HCT116 (cell line): ENCODE results near the gene COA3. TPM values are rescaled to one million over a fixed set of nuclear protein-coding genes. Genes with fewer than 3 reads are reported as not detected.

ENCODE experiments used
- ATAC-seq: fragments of 200-7000 bp; cut with Tn5 transposase; 2 replicates; pipeline ENCODE4 v1.9.1; 2020; ENCODE audit warnings: mild to moderate bottlenecking, moderate library complexity
- BruUV-seq: library from RNA; stranded (reverse); fragments of 400-500 nt; replicated peaks from 2 replicates; lab custom pipeline; 2021; lab: Mats Ljungman, UMichigan
- CTCF ChIA-PET: fragments of 300-600 bp; sonication (Branson Sonifier 250); formaldehyde crosslinking; loops from one replicate; lab custom pipeline; 2021; ENCODE audit warnings: antibody characterized with exemption; lab: Charles Lee
- POLR2A ChIA-PET: fragments of 300-600, 350-600 bp; sonication (Branson Sonifier 250); formaldehyde crosslinking; loops from one replicate; lab custom pipeline; 2021; ENCODE audit warnings: antibody characterized with exemption; lab: Charles Lee
- RAD21 ChIA-PET, 2 experiments: fragments of 300-600 bp; sonication (Branson Sonifier 250); formaldehyde crosslinking; loops; one replicate each; lab custom pipeline; 2023; ENCODE audit warnings: low total read pairs in 2 of 2; ENCODE audit not compliant: uncharacterized antibody in 2 of 2, unreplicated experiment in 2 of 2, low non-redundant PET in 1 of 2; lab: Charles Lee
- DNase-seq: peaks from one replicate; pipeline ENCODE4 v3.0.0-alpha.2; 2010; ENCODE audit warnings: low read depth, low spot score
- H2AFZ ChIP-seq: fragments of 200-600 bp; shearing (Covaris generic), sonication (generic); 2 replicates; pipeline ENCODE4 v1.6.1; 2017; ENCODE audit warnings: low read depth, mixed run types, mixed read lengths, antibody characterized with exemption, low read length; ENCODE audit not compliant: poor library complexity, severe bottlenecking
- H3K27ac ChIP-seq: 2 replicates; pipeline ENCODE4 v1.5.1; 2012; ENCODE audit warnings: low read depth, low read length
- H3K27me3 ChIP-seq: fragments of 200-600 bp; sonication (generic); 2 replicates; pipeline ENCODE4 v1.6.1; 2016; ENCODE audit warnings: mixed run types, low read length, mixed read lengths; ENCODE audit not compliant: insufficient read depth
- H3K36me3 ChIP-seq, 2 experiments: fragments of 200-500 bp in 1 of 2; fragments of 200-600 bp in 1 of 2; sonication (Bioruptor generic) in 1 of 2; sonication (generic) in 1 of 2; 2 replicates each; pipeline versions ENCODE4 v1.5.1 to v1.6.1; 2014 to 2016; ENCODE audit warnings: low read length in 2 of 2, inconsistent platforms in 1 of 2, mixed read lengths in 1 of 2, mixed run types in 1 of 2; ENCODE audit not compliant: insufficient read depth in 2 of 2, control insufficient read depth in 1 of 2
- H3K4me1 ChIP-seq, 2 experiments: fragments of 200-600 bp in 1 of 2; sonication (generic) in 1 of 2; 2 replicates each; pipeline versions ENCODE4 v1.5.1 to v1.6.1; 2012 to 2017; ENCODE audit warnings: low read length in 2 of 2, inconsistent platforms in 1 of 2, mild to moderate bottlenecking in 1 of 2, mixed read lengths in 1 of 2, mixed run types in 1 of 2, moderate library complexity in 1 of 2; ENCODE audit not compliant: insufficient read depth in 2 of 2, control insufficient read depth in 1 of 2
- H3K4me2 ChIP-seq: fragments of 200-600 bp; sonication (generic); 2 replicates; pipeline ENCODE4 v1.6.1; 2017; ENCODE audit warnings: mixed run types, low read length, mixed read lengths
- H3K4me3 ChIP-seq, 2 experiments: fragments of 200-600 bp in 1 of 2; sonication (generic) in 1 of 2; replicated peaks in 1 of 2; 2 replicates each; pipeline ENCODE4 v1.5.1; 2011 to 2016; ENCODE audit warnings: low read length in 2 of 2, control low read depth in 1 of 2, low read depth in 1 of 2, mild to moderate bottlenecking in 1 of 2, mixed read lengths in 1 of 2, mixed run types in 1 of 2
- H3K79me2 ChIP-seq: fragments of 200-600 bp; sonication (generic); 2 replicates; pipeline ENCODE4 v1.6.1; 2017; ENCODE audit warnings: mild to moderate bottlenecking, mixed run types, low read length, moderate library complexity, mixed read lengths; ENCODE audit not compliant: insufficient read depth
- H3K9ac ChIP-seq: fragments of 200-600 bp; sonication (generic); 2 replicates; pipeline ENCODE4 v1.6.1; 2016; ENCODE audit warnings: low read length, mixed read lengths
- H3K9me2 ChIP-seq: fragments of 200-600 bp; sonication (generic), shearing (Covaris generic); 2 replicates; pipeline ENCODE4 v1.6.1; 2017; ENCODE audit warnings: mixed run types, mild to moderate bottlenecking, moderate library complexity; ENCODE audit not compliant: insufficient read depth
- H3K9me3 ChIP-seq, 2 experiments: fragments of 200-500 bp in 1 of 2; fragments of 200-600 bp in 1 of 2; sonication (Bioruptor generic) in 1 of 2; sonication (generic) in 1 of 2; 2 replicates each; pipeline ENCODE4 v1.6.1; 2014 to 2017; ENCODE audit warnings: low read length in 2 of 2, mixed read lengths in 2 of 2, inconsistent platforms in 1 of 2, low read depth in 1 of 2, mild to moderate bottlenecking in 1 of 2, mixed run types in 1 of 2, moderate library complexity in 1 of 2; ENCODE audit not compliant: control insufficient read depth in 1 of 2, insufficient read depth in 1 of 2
- H4K20me1 ChIP-seq: fragments of 200-600 bp; sonication (generic), shearing (Covaris generic); 2 replicates; pipeline ENCODE4 v1.6.1; 2017; ENCODE audit warnings: mixed run types, mild to moderate bottlenecking, moderate library complexity; ENCODE audit not compliant: insufficient read depth
- ATF3 ChIP-seq: IDR thresholded peaks from 2 replicates; pipeline ENCODE4 v1.6.1; 2012
- CBX3 ChIP-seq: IDR thresholded peaks from 2 replicates; pipeline ENCODE4 v1.6.1; 2012; ENCODE audit warnings: low read depth
- CEBPB ChIP-seq: IDR thresholded peaks from 2 replicates; pipeline ENCODE4 v1.6.1; 2012; ENCODE audit warnings: low read depth
- CTCF ChIP-seq, 3 experiments: fragments of 200-600 bp in 1 of 3; sonication (generic) in 1 of 3; IDR thresholded peaks in 2 of 3; conservative IDR thresholded peaks in 1 of 3; 2 replicates each; pipeline ENCODE4 v1.5.1; 2012 to 2017; ENCODE audit warnings: low read depth in 2 of 3, low read length in 2 of 3, antibody characterized with exemption in 1 of 3, borderline replicate concordance in 1 of 3, control low read depth in 1 of 3, mild to moderate bottlenecking in 1 of 3, mixed read lengths in 1 of 3, mixed run types in 1 of 3, moderate library complexity in 1 of 3; ENCODE audit not compliant: insufficient read depth in 1 of 3
- EGR1 ChIP-seq: IDR thresholded peaks from 2 replicates; pipeline ENCODE4 v1.6.1; 2012; ENCODE audit warnings: low read depth
- ELF1 ChIP-seq: IDR thresholded peaks from 2 replicates; pipeline ENCODE4 v1.6.1; 2012; ENCODE audit warnings: low read depth, borderline replicate concordance
- EZH2phosphoT487 ChIP-seq: fragments of 200-600 bp; IDR thresholded peaks from 2 replicates; pipeline ENCODE4 v1.6.1; 2018; ENCODE audit warnings: antibody characterized with exemption, borderline replicate concordance
- FOSL1 ChIP-seq: IDR thresholded peaks from 2 replicates; pipeline ENCODE4 v1.6.1; 2012; ENCODE audit warnings: low read depth
- MAX ChIP-seq: IDR thresholded peaks from 2 replicates; pipeline ENCODE4 v1.6.1; 2012
- POLR2AphosphoS5 ChIP-seq: IDR thresholded peaks from 2 replicates; pipeline ENCODE4 v1.6.1; 2011; ENCODE audit warnings: mild to moderate bottlenecking, low read depth, low read length, moderate library complexity
- RAD21 ChIP-seq: IDR thresholded peaks from 2 replicates; pipeline ENCODE4 v1.6.1; 2012; ENCODE audit warnings: low read depth, mild to moderate bottlenecking
- SP1 ChIP-seq: IDR thresholded peaks from 2 replicates; pipeline ENCODE4 v1.6.1; 2012; ENCODE audit warnings: low read depth
- TCF7L2 ChIP-seq: IDR thresholded peaks from 2 replicates; pipeline ENCODE4 v1.7.0; 2011; ENCODE audit warnings: borderline replicate concordance, inconsistent platforms; ENCODE audit not compliant: insufficient read depth, insufficient read length; ENCODE audit errors: extremely low read depth
- YY1 ChIP-seq: IDR thresholded peaks from 2 replicates; pipeline ENCODE4 v1.6.1; 2011; ENCODE audit warnings: low read length, low read depth, moderate library complexity, mild to moderate bottlenecking; ENCODE audit not compliant: insufficient replicate concordance; ENCODE audit errors: extremely low read depth
- ZFX ChIP-seq: fragments of 450-650 bp; IDR thresholded peaks from 2 replicates; pipeline ENCODE4 v1.6.1; 2017
- ZNF274 ChIP-seq: fragments of 200-500 bp; sonication (Bioruptor generic); IDR thresholded peaks from 2 replicates; pipeline ENCODE4 v1.6.1; 2014; ENCODE audit warnings: mild to moderate bottlenecking, low read depth, low read length, inconsistent platforms
- intact Hi-C: fragments of 100-400 bp; cut with micrococcal nuclease; formaldehyde crosslinking; loops from 2 replicates; pipeline ENCODE4 v1.10.0; 2022
- total RNA-seq: library from RNA; stranded (reverse); gene quantifications from one replicate; pipeline ENCODE4 v1.2.1, GENCODE V29; 2021; ENCODE audit not compliant: unreplicated experiment

The COA3 gene
- total RNA-seq, 1 experiment from 2014 or later: 37.1 TPM

GRCh38 chr17:42760652-42761581 is 37.6 kb downstream of the COA3 start, which contains the start of gene RAMP2:
Gene RAMP2, plus strand, starts transcription at chr17:42761227. Its CDS starts 35 bp downstream, at chr17:42761262.
- Histone ChIP-seq H3K4me1 (peaks cover 0 to 8% of the 10 kb centered on the region in 2 experiments; a peak in 3 of 4 replicates), H2AFZ (no peak within 1 kb of the TSS), H3K27ac (no peak within 1 kb of the TSS), H3K9me3 (no peaks in the 10 kb centered on the region), H3K79me2 (no peaks in the 10 kb centered on the region), H3K4me3 (no peak within 1 kb of the TSS), H3K9ac (no peak within 1 kb of the TSS), H3K4me2 (no peak within 1 kb of the TSS)
- no peak for ATAC-seq
- intact Hi-C loops: no loop called here
- POLR2A ChIA-PET: no interaction called here
- RAD21 ChIA-PET: no interaction called here
- CTCF ChIA-PET: interaction anchor here (1.3 kb wide), 1 partner anchor 11 kb away, joined by 4 read pairs; no protein-coding TSS in a partner anchor
- BruUV-seq: no TSS peak
- TF ChIP-seq TCF7L2 (no peak), EGR1 (no peak), YY1 (no peak), FOSL1 (no peak)
- TF ChIP-seq, all 23 proteins: peak for 0
- H3K27me3 ChIP-seq: no peaks in the 10 kb centered on the region
- no peak for DNase-seq
- no peaks in the 10 kb centered on the region for H3K36me3 ChIP-seq
- H4K20me1 ChIP-seq: no peaks in the 10 kb centered on the region
- no peaks in the 10 kb centered on the region for H3K9me2 ChIP-seq

GRCh38 chr17:42759982-42760651 is 38.4 kb downstream of the COA3 start:
- RAD21 ChIA-PET: no interaction called here
- Histone ChIP-seq H3K27me3 (no peaks in the 10 kb centered on the region), H2AFZ (no peak overlapping the region), H3K4me2 (no peak overlapping the region), H3K9me2 (no peaks in the 10 kb centered on the region), H3K36me3 (no peaks in the 10 kb centered on the region), H3K27ac (no peak overlapping the region), H3K9ac (no peak overlapping the region), H4K20me1 (no peaks in the 10 kb centered on the region), H3K4me3 (no peak overlapping the region), H3K4me1 (peaks cover 0 to 8% of the 10 kb centered on the region in 2 experiments; a peak in 3 of 4 replicates), H3K79me2 (no peaks in the 10 kb centered on the region), H3K9me3 (no peaks in the 10 kb centered on the region)
- intact Hi-C loops: no loop called here
- BruUV-seq: no TSS peak
- CTCF ChIA-PET: interaction anchor here (1.3 kb wide), 1 partner anchor 10 kb away, joined by 4 read pairs; no protein-coding TSS in a partner anchor
- POLR2A ChIA-PET: no interaction called here
- ATAC-seq: no peak
- no peak for DNase-seq
- TF ChIP-seq CEBPB: no peak
- no peak for TF ChIP-seq POLR2AphosphoS5
- TF ChIP-seq EZH2phosphoT487: no peak
- TF ChIP-seq EGR1: no peak
- TF ChIP-seq ZFX: no peak
- no peak for TF ChIP-seq ZNF274
- TF ChIP-seq TCF7L2: no peak
- TF ChIP-seq ATF3: no peak
- TF ChIP-seq YY1: no peak
- TF ChIP-seq CBX3: no peak
- TF ChIP-seq SP1: no peak
- no peak for TF ChIP-seq CTCF (IDR thresholded peaks at IDR 0.05 in 2 of 3, conservative IDR thresholded peaks at IDR 0.05 in 1 of 3; ENCODE audit: borderline replicate concordance in 1 of 3, insufficient read depth in 1 of 3, low read depth in 2 of 3, low read length in 2 of 3)
- no peak for TF ChIP-seq ELF1
- no peak for TF ChIP-seq RAD21
- TF ChIP-seq MAX: no peak
